HEK293T (cell line): ENCODE data around the gene USP24.

ENCODE experiments used
- ARNT ChIP-seq: fragments of 450-650 bp; IDR thresholded peaks from 2 replicates; pipeline ENCODE4 v1.6.1; 2017; ENCODE audit warnings: mild to moderate bottlenecking
- BHLHE40 ChIP-seq: fragments of 450-650 bp; IDR thresholded peaks from 2 replicates; pipeline ENCODE4 v1.6.1; 2016; ENCODE audit warnings: mild to moderate bottlenecking, moderate library complexity, borderline replicate concordance
- ELF4 ChIP-seq: fragments of 450-650 bp; IDR thresholded peaks from 2 replicates; pipeline ENCODE4 v1.6.1; 2017; ENCODE audit warnings: antibody characterized with exemption
- FOXA1 ChIP-seq: fragments of 450-650 bp; IDR thresholded peaks from 2 replicates; pipeline ENCODE4 v1.6.1; 2016; ENCODE audit warnings: mild to moderate bottlenecking
- FOXK2 ChIP-seq: fragments of 450-650 bp; IDR thresholded peaks from 2 replicates; pipeline ENCODE4 v1.6.1; 2016; ENCODE audit warnings: mild to moderate bottlenecking
- FOXM1 ChIP-seq: fragments of 450-650 bp; IDR thresholded peaks from 2 replicates; pipeline ENCODE4 v1.6.1; 2017; ENCODE audit warnings: mild to moderate bottlenecking, borderline replicate concordance
- L3MBTL2 ChIP-seq: fragments of 450-650 bp; conservative IDR thresholded peaks from 2 replicates; pipeline ENCODE4 v1.6.1; 2016; ENCODE audit warnings: mild to moderate bottlenecking
- LEF1 ChIP-seq: fragments of 450-650 bp; IDR thresholded peaks from 2 replicates; pipeline ENCODE4 v1.6.1; 2017; ENCODE audit warnings: mild to moderate bottlenecking, borderline replicate concordance
- NFRKB ChIP-seq: fragments of 450-650 bp; IDR thresholded peaks from 2 replicates; pipeline ENCODE4 v1.6.1; 2016; ENCODE audit warnings: mild to moderate bottlenecking, moderate library complexity
- SP1 ChIP-seq: fragments of 450-650 bp; IDR thresholded peaks from 2 replicates; pipeline ENCODE4 v1.6.1; 2017
- SUZ12 ChIP-seq: fragments of 450-650 bp; IDR thresholded peaks from 2 replicates; pipeline ENCODE4 v1.6.1; 2016; ENCODE audit warnings: mild to moderate bottlenecking
- TARDBP ChIP-seq: fragments of 450-650 bp; IDR thresholded peaks from 2 replicates; pipeline ENCODE4 v1.6.1; 2016
- ZNF384 ChIP-seq: fragments of 450-650 bp; IDR thresholded peaks from 2 replicates; pipeline ENCODE4 v1.6.1; 2016
- TF ChIP-seq, protein P1 (sequence below): fragments of 450-650 bp; IDR thresholded peaks from 2 replicates; pipeline ENCODE4 v1.6.1; 2016

DNA sequence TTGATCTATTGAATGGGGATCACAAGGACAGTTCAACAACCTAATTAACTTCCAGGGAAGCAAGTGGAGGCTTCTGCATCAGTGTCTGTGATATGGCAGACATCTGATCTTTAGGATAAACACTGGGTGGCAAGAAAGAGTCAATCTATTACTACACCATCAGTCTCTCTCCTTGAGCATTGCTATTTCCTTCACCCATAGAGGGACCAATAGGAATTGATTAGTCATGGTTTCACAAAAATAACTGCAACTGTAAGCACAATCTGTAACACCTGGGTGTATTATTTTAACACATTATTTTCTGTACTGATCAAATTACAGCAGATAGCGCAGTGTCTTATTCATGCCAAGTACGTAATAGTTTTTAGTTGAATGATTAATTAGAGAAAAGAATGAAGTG lies 50.3 kb downstream of the USP24 start:
- TF ChIP-seq NFRKB (no peak), TARDBP (no peak), FOXK2 (no peak), BHLHE40 (no peak), FOXM1 (no peak), SUZ12 (no peak), LEF1 (no peak), SP1 (no peak), ELF4 (no peak), FOXA1 (no peak), L3MBTL2 (no peak), ZNF384 (no peak), ARNT (no peak)
- TF ChIP-seq, protein P1, sequence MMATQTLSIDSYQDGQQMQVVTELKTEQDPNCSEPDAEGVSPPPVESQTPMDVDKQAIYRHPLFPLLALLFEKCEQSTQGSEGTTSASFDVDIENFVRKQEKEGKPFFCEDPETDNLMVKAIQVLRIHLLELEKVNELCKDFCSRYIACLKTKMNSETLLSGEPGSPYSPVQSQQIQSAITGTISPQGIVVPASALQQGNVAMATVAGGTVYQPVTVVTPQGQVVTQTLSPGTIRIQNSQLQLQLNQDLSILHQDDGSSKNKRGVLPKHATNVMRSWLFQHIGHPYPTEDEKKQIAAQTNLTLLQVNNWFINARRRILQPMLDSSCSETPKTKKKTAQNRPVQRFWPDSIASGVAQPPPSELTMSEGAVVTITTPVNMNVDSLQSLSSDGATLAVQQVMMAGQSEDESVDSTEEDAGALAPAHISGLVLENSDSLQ, result no peak
